Measurements from ENCODE around the gene EMC1.
A peak's percentile ranks its signal among the peaks of the same experiment; 100 is the strongest.
"Not testable (repeated sequence)": the region's sequence is repeated elsewhere in the genome, so short reads cannot be mapped to it uniquely, and the experiment has no call there.

Gene EMC1

GRCh38 chr1:19260211-19261138 lies 9.2 kb upstream of the EMC1 start:
- peak; percentile 31 for DNase-seq

- no peak for DNase-seq
Measured at GRCh38 chr1:19258353-19258752, 7.0 kb upstream of the EMC1 start.

- peak; percentile 74 for DNase-seq
Measured at GRCh38 chr1:19257178-19257914, 6.0 kb upstream of the EMC1 start.

GRCh38 chr1:19256301-19256700 lies 5.0 kb upstream of the EMC1 start:
- DNase-seq = not testable (repeated sequence)

- DNase-seq = no peak
Measured at GRCh38 chr1:19255288-19255687, 4.0 kb upstream of the EMC1 start.

- no peak for DNase-seq
Measured at GRCh38 chr1:19254416-19254815, 3.1 kb upstream of the EMC1 start.

- DNase-seq = no peak
Measured at GRCh38 chr1:19250629-19251304, 557 bp downstream of the EMC1 start.

GRCh38 chr1:19240673-19241538 lies 10.4 kb downstream of the EMC1 start:
- DNase-seq = peak; percentile 83

GRCh38 chr1:19239876-19240275 lies 11.4 kb downstream of the EMC1 start:
- DNase-seq = no peak

- DNase-seq = no peak
Measured at GRCh38 chr1:19234224-19234623, 17.1 kb downstream of the EMC1 start.

GRCh38 chr1:19232524-19232846 lies 18.8 kb downstream of the EMC1 start:
- no peak for DNase-seq

GRCh38 chr1:19231736-19232523 lies 19.4 kb downstream of the EMC1 start:
- not testable (repeated sequence) for DNase-seq

- no peak for DNase-seq
Measured at GRCh38 chr1:19229828-19230325, 21.4 kb downstream of the EMC1 start.

- no peak for DNase-seq
Measured at GRCh38 chr1:19229229-19229628, 22.1 kb downstream of the EMC1 start.

GRCh38 chr1:19222979-19223824 lies 28.1 kb downstream of the EMC1 start:
- DNase-seq = no peak

GRCh38 chr1:19222573-19222972 lies 28.8 kb downstream of the EMC1 start:
- no peak for DNase-seq

GRCh38 chr1:19220991-19221390 lies 30.3 kb downstream of the EMC1 start:
- DNase-seq = no peak

GRCh38 chr1:19220080-19220846 lies 31.1 kb downstream of the EMC1 start:
- DNase-seq = no peak

GRCh38 chr1:19219451-19219850 lies 31.9 kb downstream of the EMC1 start:
- DNase-seq = no peak

- not testable (repeated sequence) for DNase-seq
Measured at GRCh38 chr1:19216585-19216984, 34.7 kb downstream of the EMC1 start.

All from suppressor macrophage treated with lipopolysaccharide for 4 hours (primary cell).